ENCODE results near the gene WNK1.

The WNK1 gene

DNA sequence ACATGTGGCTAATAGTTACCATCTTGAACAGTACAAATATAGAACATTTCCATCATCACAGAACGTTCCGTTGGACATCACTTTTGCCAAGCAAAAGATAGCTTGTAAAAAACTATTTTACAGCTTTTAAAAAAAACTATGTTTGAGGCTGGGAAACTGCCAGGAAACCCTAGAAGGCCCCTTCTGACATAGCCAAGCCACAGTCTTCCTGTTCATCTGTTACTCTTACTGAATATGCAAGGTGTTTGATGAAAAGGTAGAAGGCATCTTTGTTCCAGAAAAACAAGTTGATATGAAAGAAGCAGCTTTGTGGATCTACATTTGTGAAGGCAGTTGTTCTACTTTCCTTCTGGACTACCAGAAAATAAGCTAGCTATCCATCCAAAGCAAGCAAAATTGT is 23.6 kb upstream of the WNK1 start:
- H3K4me3 ChIP-seq (ENCODE audit: low read length): no peak overlapping the region
- TF ChIP-seq, protein P1, sequence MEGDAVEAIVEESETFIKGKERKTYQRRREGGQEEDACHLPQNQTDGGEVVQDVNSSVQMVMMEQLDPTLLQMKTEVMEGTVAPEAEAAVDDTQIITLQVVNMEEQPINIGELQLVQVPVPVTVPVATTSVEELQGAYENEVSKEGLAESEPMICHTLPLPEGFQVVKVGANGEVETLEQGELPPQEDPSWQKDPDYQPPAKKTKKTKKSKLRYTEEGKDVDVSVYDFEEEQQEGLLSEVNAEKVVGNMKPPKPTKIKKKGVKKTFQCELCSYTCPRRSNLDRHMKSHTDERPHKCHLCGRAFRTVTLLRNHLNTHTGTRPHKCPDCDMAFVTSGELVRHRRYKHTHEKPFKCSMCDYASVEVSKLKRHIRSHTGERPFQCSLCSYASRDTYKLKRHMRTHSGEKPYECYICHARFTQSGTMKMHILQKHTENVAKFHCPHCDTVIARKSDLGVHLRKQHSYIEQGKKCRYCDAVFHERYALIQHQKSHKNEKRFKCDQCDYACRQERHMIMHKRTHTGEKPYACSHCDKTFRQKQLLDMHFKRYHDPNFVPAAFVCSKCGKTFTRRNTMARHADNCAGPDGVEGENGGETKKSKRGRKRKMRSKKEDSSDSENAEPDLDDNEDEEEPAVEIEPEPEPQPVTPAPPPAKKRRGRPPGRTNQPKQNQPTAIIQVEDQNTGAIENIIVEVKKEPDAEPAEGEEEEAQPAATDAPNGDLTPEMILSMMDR (IDR thresholded peaks at IDR 0.05; ENCODE audit: insufficient read depth, low read depth, low read length, missing control alignments): no peak

GRCh38 chr12:729221-729620 is 23.2 kb upstream of the WNK1 start:
- TF ChIP-seq, protein P1 (IDR thresholded peaks at IDR 0.05; ENCODE audit: insufficient read depth, low read depth, low read length, missing control alignments): no peak
- no peak for DNase-seq (ENCODE audit: low read depth)
- H3K4me3 ChIP-seq (ENCODE audit: low read length): no peak overlapping the region

More for the DNA sequence above, 23.6 kb upstream of the WNK1 start:
- no peak for DNase-seq (ENCODE audit: low read depth)

DNA sequence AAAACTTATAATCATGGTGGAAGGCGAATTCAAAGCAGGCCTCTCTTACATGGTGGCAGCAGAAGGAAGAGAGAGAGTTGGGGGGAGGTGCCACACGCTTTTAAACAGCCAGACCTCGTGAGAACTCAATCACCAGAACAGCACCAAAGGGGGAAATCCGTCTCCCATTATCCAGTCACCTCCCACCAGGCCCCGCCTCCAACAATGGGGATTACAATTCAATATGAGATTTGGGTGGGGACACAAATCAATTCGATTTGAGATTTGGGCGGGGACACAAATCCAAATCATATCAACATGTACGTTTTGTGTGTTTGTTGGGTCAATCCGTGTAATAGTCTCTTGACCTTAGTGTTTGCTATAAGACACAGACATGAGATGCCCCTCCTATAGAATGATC is 21.8 kb upstream of the WNK1 start:
- no peak for DNase-seq (ENCODE audit: low read depth)
- no peak overlapping the region for H3K4me3 ChIP-seq (ENCODE audit: low read length)
- TF ChIP-seq, protein P1 (IDR thresholded peaks at IDR 0.05; ENCODE audit: insufficient read depth, low read depth, low read length, missing control alignments): no peak

DNA sequence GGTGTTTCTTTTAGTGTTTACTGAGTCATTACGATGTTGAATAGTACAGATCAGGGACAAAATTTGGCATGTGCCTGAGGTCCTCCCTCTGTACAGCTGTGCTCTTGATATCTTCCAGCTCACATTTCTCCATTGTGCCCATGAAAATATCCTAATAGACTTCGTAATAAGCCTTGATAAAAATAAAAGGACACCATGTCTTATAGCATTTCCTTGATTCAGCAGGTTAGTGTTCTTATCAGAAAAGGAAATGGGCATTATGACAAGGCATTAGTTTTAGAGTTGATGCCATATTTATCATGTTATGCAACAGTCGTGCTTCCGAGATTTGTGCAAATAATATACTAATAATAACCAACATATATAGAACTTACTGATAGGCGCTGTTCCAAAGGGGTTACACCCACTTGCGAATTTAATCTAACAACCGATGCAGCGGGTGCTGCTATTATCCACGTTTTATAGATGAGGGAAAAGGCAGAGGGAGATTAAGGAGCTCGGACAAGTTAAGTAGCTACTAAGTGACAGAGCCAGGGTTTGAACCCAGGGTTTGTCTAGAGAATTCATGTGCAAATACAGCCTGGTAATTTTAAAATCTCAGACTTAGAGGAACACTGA is 15.1 kb upstream of the WNK1 start:
- no peak for DNase-seq (ENCODE audit: low read depth)
- TF ChIP-seq, protein P1 (IDR thresholded peaks at IDR 0.05; ENCODE audit: insufficient read depth, low read depth, low read length, missing control alignments): no peak
- no peak overlapping the region for H3K4me3 ChIP-seq (ENCODE audit: low read length)

DNA sequence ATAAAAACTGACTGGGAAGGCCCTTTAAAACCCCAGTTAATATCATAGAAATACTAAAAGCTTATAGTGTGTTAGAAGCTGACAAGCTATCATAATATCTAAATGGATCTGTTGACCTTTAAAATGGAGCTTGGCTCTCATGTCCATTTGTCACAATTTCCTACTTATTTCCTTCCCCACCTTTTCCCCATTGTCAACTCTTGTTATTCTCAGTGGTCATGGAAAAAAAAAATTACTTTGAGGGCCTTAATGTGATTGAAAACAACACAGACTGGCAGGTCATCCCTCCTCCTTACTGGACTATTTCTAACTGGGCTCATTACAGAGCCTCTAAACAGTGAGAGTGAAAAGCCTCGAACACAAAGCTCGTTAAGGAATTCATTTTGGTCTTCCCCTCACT is 13.7 kb upstream of the WNK1 start:
- TF ChIP-seq, protein P1 (IDR thresholded peaks at IDR 0.05; ENCODE audit: insufficient read depth, low read depth, low read length, missing control alignments): no peak

GRCh38 chr12:739349-739748 is 13.0 kb upstream of the WNK1 start:
- no peak for DNase-seq (ENCODE audit: low read depth)
- TF ChIP-seq, protein P1 (IDR thresholded peaks at IDR 0.05; ENCODE audit: insufficient read depth, low read depth, low read length, missing control alignments): no peak
- H3K4me3 ChIP-seq (ENCODE audit: low read length): no peak overlapping the region

More for the DNA sequence above, 13.7 kb upstream of the WNK1 start:
- no peak overlapping the region for H3K4me3 ChIP-seq (ENCODE audit: low read length)
- DNase-seq (ENCODE audit: low read depth): no peak

DNA sequence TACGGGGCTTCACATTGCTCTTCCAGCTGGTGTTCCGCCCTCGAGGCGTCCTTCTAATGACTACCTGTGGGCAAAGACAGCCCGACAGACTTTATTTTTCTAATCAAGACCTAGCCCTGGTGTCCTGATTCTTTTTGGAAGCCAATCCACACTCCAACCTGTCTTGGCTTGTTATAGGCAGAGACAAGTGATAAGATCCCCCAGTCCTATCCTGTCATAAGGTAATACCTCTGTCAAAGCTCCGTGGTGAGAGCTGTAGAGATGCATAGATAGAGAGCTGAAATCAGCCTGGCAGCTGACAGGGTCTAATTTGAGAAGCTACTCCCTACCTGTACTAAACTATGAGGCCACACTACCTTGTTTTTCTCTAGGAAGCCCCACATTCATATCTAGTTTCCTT is 11.5 kb upstream of the WNK1 start:
- TF ChIP-seq, protein P1 (IDR thresholded peaks at IDR 0.05; ENCODE audit: insufficient read depth, low read depth, low read length, missing control alignments): no peak
- no peak for DNase-seq (ENCODE audit: low read depth)
- no peak overlapping the region for H3K4me3 ChIP-seq (ENCODE audit: low read length)
